Measurements from ENCODE around the gene CUX1.
"Not testable (repeated sequence)": the region's sequence is repeated elsewhere in the genome, so short reads cannot be mapped to it uniquely, and the experiment has no call there.

The CUX1 gene

DNA sequence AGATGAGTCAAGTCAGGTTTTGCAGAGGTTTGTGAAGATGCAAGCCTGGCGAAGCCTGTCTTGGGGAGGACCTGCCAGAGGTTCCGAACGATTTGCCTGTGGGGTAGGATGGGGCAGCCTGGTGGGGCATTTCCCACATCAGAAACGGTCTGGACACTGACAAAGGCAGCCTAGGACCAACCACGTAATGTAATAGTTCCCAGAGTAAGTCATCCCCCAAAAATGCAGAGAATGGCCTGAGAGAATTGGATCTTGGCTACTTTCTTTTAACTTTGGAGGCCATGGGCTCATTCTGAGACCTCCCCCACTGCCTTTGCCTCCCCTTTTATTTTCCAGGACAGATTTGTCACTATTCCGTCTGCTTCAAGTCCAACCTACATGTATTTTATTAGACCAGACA is 300.3 kb downstream of the CUX1 start:
- no peak for DNase-seq

DNA sequence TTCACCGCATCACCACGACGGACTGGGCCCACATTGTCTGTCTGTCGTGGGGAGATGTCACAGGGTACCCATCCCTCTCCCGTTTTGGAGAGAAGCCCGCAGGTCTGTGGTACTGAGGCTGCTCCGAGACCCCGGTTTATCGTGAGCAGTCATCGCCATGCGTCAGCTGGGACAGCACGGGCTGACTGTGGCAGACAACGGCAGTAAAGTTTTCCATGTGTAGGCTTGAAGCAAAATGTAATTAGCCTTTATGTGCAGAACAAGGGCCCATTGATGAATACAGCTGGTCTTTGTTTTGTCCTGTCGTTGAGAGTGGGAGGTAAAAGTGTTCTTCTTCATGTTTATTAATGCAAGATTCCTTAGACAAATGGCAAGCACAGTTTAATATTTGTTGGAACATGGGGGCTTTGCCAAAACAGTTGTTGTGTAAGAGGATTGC is 301.8 kb downstream of the CUX1 start:
- DNase-seq = no peak

GRCh38 chr7:102119925-102120324 is 302.5 kb downstream of the CUX1 start:
- DNase-seq = no peak

DNA sequence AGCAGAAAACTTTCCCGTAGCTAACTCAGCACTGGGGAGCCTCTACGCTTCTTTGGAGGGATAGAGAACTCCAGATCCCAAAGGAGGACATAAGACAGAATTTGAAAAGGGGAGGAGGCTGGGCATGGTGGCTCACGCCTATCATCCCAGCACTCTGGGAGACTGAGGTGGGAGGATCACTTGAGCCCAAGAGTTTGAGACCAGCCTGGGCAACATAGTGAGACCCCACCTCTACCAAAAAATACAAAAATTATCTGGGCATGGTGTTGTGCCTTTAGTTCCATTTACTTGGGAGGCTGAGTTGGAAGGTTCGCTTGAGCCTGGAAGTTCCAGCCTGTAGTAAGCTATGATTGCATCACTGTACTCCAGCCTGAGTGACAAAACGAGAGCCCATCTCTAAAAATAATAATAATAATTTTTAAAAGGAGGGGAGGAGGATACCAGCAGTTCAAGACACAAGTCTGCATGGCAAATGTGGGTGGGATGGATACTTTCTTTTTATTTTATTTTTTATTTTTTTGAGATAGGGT is 303.3 kb downstream of the CUX1 start:
- DNase-seq = no peak

DNA sequence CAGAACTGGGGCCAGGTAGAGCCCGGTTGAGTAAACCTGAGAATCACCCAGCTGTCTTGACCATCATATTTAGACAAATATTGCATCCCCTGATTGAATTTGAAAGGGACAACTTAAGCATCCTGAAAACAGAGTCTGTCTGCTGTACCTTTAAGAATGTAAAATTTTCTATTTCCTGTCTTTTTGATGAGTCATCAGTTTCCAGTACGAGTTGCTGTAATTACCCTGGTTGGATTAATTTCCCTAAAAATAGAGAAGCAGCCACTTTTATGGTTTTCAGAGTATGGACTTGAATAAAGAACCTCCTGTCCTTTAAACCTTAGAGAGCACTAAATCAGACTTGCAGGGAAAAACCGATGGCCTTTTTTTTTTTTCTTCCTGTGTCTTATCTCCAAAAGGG is 304.6 kb downstream of the CUX1 start:
- DNase-seq = no peak

- DNase-seq = no peak
These were observed 307.7 kb downstream of the CUX1 start for GRCh38 chr7:102125127-102125596.

DNA sequence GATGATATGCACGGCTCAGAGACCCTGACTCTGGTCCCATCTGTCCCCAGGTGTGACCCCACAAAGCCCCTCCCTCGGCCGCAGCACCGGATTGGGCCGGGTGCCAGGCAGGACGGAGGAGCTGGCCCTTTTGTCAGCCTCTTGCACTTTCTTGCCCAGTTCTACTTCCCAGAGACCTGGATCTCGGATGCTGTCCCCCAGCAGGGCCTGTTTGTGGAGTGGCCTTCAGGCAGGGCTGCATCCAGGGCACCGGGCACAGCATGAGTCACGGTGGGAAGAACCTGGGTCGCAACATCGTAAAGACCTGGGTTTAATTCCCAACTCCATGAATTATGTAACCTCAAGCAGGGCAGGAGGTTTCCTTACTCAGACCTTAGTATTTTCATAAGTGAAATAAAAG is 310.9 kb downstream of the CUX1 start:
- no peak for DNase-seq

- no peak for DNase-seq
These were observed 312.4 kb downstream of the CUX1 start for GRCh38 chr7:102129636-102130370.

DNA sequence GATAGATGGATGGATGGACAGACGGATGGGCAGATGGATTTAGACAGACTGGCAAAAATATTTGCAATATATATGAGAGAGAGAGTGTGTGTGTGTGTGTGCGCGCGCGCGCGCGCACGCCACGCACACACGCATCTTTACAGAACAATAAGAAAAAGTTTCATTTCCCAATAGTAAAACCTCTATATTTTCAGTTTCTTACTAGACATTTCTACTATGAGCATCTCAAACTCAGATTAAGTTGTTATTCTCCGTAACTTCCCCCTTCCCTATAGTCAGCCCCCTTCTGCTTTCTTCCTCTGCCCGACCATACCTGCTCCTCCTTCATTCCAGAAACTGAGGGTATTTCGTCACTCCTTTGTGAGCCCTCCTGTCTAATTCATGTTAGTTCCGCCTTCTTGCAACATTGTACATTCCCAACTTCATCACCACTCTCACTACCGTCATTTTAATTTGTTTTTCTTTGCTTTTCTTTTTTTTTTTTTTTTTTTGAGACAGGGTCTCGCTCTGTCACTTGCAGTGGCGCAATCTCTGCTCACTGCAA is 314.9 kb downstream of the CUX1 start:
- DNase-seq = no peak

- DNase-seq = no peak
These were observed 321.2 kb downstream of the CUX1 start for GRCh38 chr7:102138676-102139075.

DNA sequence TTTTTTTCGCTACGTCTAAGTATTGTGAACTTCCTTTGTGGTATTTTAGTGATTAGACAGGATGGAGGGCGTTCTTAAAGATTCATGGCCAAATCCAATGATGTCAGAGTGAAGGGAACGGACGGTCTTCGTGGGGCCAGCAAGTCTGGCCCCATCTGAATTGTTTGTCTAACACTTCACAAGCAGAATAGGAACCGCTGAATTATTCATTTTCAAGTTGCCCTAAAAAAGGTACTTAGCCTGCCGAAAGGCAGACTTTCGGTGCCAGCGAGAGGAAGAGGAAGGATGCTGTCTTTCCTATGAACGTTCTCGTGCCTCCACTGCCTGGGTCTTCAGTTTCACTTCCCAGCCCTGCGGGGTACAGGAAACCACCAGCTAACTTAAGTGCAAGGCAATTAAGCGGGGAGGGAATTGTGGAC is 323.5 kb downstream of the CUX1 start:
- no peak for DNase-seq

DNA sequence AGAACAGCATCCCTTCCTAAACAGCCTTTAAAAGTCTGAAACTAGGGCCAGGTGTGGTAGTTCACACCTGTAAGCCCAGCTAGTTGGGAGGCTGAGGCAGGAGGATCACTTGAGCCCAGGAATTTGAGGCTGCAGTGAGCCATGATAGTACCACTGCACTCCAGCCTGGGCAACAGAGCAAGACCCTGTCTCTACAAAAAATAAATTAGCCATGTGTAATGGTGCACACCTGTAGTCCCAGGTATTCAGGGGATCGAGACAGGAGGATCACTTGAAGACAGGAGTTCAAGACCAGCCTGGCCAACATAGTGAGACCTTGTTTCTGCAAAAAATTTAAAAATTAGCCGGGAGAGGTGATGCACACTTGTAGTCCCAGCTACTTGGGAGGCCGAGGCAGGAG is 325.0 kb downstream of the CUX1 start:
- DNase-seq = not testable (repeated sequence)

- DNase-seq = no peak
These were observed 328.7 kb downstream of the CUX1 start for GRCh38 chr7:102146122-102146521.

DNA sequence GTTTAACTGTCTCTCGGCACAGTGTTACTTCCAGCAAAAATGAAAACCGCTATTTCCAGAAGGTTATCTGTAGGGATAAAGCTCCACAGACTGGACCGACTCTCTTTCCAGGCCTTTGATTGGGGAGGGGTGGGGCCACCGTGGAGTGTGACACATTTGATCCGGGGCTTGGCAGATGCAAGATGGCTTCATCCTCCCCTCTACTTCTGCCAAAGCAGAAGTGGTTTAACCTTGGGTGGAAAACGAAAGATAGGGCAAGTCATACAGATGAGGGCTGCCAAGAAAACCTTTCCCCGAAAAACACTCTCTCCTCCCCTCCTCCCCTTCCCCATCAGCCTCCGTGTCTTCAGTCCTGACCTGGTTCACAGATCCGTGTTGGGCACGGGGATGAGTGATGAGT is 329.6 kb downstream of the CUX1 start:
- no peak for DNase-seq

GRCh38 chr7:102148799-102149198 is 331.4 kb downstream of the CUX1 start:
- no peak for DNase-seq

- no peak for DNase-seq
These were observed 332.0 kb downstream of the CUX1 start for GRCh38 chr7:102149416-102149815.

GRCh38 chr7:102150266-102150665 is 332.8 kb downstream of the CUX1 start:
- DNase-seq = no peak

DNA sequence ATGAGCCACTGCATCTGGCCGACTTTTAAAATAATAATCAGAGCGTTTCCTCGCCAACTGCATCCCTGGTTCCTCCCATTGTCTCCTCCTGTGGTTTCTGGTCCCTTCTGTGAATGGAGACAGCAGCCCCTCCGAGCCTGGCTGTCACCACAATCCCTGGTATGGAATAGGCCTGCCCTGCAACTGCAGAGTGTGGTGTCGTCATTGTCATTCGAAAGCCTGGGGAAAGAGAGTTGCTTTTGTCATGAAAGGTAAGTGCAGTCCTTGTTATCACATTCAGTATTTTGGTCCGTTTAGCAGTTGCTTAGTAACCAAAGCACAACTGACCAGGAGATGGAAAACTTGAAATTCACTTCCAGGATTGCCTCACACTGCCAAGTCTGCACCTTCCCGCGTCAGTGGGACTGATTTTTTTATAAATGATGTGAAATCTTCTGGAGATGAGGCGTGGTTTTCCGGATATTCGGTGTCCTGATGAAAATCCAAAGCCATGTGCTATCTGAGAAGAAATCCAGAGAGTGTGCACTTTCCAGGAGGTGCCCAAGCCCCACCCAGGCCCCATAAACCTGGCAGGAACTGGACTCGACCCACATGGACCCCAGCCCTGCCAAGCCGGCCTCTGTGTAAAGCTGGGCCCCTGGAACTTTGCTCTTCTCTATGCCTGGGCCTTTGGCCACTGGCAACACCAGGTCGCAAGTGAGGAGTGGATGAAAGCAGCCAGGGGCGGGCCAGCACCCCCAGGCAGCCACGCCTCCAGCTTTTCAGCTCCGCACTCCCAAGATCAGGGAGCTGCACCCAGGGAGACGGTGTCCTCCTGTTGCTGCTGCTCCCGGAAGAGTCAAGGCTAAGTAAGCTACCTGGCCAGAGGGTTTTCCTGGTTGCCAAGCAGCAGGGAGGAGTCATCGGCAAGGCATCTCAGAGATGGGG is 335.5 kb downstream of the CUX1 start:
- peak; percentile 24 for DNase-seq

DNA sequence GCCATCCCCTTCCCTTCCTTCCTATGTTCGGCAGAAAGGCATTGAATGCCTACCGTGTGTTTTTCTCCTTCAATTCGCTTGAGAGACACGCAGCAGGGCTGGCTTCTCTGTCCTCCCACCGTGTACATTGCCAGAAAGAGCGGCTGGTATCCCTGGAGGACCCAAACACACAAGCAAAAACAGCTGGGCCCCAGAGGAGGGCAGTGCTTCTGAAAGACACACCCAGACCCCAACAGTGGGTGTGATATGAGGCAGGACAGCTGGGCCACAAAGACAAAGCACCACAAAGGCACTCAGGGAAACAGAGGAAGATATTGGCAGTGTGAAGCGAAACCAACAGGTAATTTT is 336.1 kb downstream of the CUX1 start:
- peak; percentile 23 for DNase-seq

GRCh38 chr7:102154425-102154824 is 337.0 kb downstream of the CUX1 start:
- DNase-seq = no peak

- DNase-seq = no peak
These were observed 338.5 kb downstream of the CUX1 start for GRCh38 chr7:102155821-102156441.

DNA sequence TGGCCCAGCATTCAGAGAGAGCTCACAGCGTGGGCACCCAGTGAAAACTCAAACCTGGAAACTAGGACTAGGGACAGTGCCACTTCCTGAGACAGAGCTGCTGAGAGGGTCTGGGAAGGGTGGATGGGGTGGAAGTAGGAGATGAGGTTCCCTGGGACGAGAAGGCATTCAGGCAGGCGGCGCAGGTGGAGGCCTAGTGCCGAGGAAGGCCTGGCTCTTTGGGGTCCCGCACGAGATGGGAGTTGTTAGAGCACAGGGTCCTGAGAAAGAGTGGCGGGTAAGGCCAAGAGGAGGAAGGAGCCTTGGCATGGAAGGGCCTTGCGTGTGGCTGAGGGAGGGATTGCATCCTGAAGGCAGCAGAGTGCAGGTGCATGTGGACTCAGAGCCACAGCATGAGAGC is 339.4 kb downstream of the CUX1 start:
- DNase-seq = no peak

GRCh38 chr7:102165136-102165535 is 347.7 kb downstream of the CUX1 start:
- DNase-seq = no peak
